H9 (cell line): ENCODE results near the gene DLAT. TPM values are rescaled to one million over a fixed set of nuclear protein-coding genes. Genes with fewer than 3 reads are reported as not detected.

Experiments
- DNase-seq: peaks from one replicate; pipeline ENCODE4 v3.0.0-alpha.2; 2017
- H2AFZ ChIP-seq: one replicate; pipeline ENCODE4 v1.6.1; 2013; ENCODE audit warnings: mild to moderate bottlenecking, low read length, control low read depth, moderate library complexity
- H2AK5ac ChIP-seq: 2 replicates; pipeline ENCODE4 v1.6.1; 2013; ENCODE audit warnings: low read length, control low read depth, mixed read lengths; ENCODE audit not compliant: insufficient read length
- H2BK120ac ChIP-seq: one replicate; pipeline ENCODE4 v1.6.1; 2013; ENCODE audit warnings: low read depth, mild to moderate bottlenecking, low read length, control low read depth, inconsistent platforms; ENCODE audit not compliant: poor library complexity, severe bottlenecking
- H2BK12ac ChIP-seq: 2 replicates; pipeline ENCODE4 v1.6.1; 2013; ENCODE audit warnings: low read length, control low read depth, mixed read lengths, low read depth; ENCODE audit not compliant: insufficient read length
- H2BK15ac ChIP-seq: 2 replicates; pipeline ENCODE4 v1.6.1; 2013; ENCODE audit warnings: low read depth, low read length, control low read depth
- H2BK20ac ChIP-seq: one replicate; pipeline ENCODE4 v1.6.1; 2013; ENCODE audit warnings: low read depth, mild to moderate bottlenecking, low read length, control low read depth, inconsistent platforms; ENCODE audit not compliant: poor library complexity, severe bottlenecking
- H2BK5ac ChIP-seq: 2 replicates; pipeline ENCODE4 v1.6.1; 2013; ENCODE audit warnings: low read length, control low read depth, mixed read lengths; ENCODE audit not compliant: insufficient read length
- H3K14ac ChIP-seq: 2 replicates; pipeline ENCODE4 v1.6.1; 2013; ENCODE audit warnings: low read length, control low read depth; ENCODE audit not compliant: insufficient read depth
- H3K18ac ChIP-seq: 2 replicates; pipeline ENCODE4 v1.6.1; 2013; ENCODE audit warnings: low read depth, mild to moderate bottlenecking, mixed read lengths, low read length, control low read depth; ENCODE audit not compliant: insufficient read length
- H3K23ac ChIP-seq: 2 replicates; pipeline ENCODE4 v1.6.1; 2013; ENCODE audit warnings: low read length, control low read depth, mixed read lengths, low read depth; ENCODE audit not compliant: insufficient read length
- H3K23me2 ChIP-seq: 2 replicates; pipeline ENCODE4 v1.6.1; 2013; ENCODE audit warnings: low read depth, mild to moderate bottlenecking, mixed read lengths, low read length, control low read depth; ENCODE audit not compliant: insufficient read length, poor library complexity, severe bottlenecking
- H3K27ac ChIP-seq: 2 replicates; pipeline ENCODE4 v1.5.1; 2013; ENCODE audit warnings: low read length, control low read depth, mixed read lengths, low read depth; ENCODE audit not compliant: insufficient read length
- H3K27me3 ChIP-seq: 2 replicates; pipeline ENCODE4 v1.6.1; 2013; ENCODE audit warnings: low read length, control low read depth, inconsistent platforms; ENCODE audit not compliant: insufficient read depth
- H3K4ac ChIP-seq: 2 replicates; pipeline ENCODE4 v1.6.1; 2013; ENCODE audit warnings: low read depth, mild to moderate bottlenecking, control low read depth, inconsistent platforms, low read length, moderate library complexity
- H3K4me1 ChIP-seq: 2 replicates; pipeline ENCODE4 v1.6.1; 2013; ENCODE audit warnings: low read length, control low read depth, inconsistent platforms; ENCODE audit not compliant: insufficient read depth
- H3K4me2 ChIP-seq: 2 replicates; pipeline ENCODE4 v1.6.1; 2013; ENCODE audit warnings: low read length, control low read depth, mixed read lengths; ENCODE audit not compliant: insufficient read length, insufficient read depth
- H3K56ac ChIP-seq: 2 replicates; pipeline ENCODE4 v1.6.1; 2013; ENCODE audit warnings: low read depth, mild to moderate bottlenecking, mixed read lengths, low read length, control low read depth; ENCODE audit not compliant: insufficient read length
- H3K79me1 ChIP-seq: 2 replicates; pipeline ENCODE4 v1.6.1; 2013; ENCODE audit warnings: low read depth, mild to moderate bottlenecking, moderate library complexity, low read length, control low read depth, inconsistent platforms; ENCODE audit not compliant: insufficient read depth, poor library complexity, severe bottlenecking
- H3K79me2 ChIP-seq: 2 replicates; pipeline ENCODE4 v1.6.1; 2013; ENCODE audit warnings: low read length, control low read depth, inconsistent platforms; ENCODE audit not compliant: insufficient read depth
- H3K9ac ChIP-seq: 2 replicates; pipeline ENCODE4 v1.6.1; 2013; ENCODE audit warnings: low read length, control low read depth, mixed read lengths; ENCODE audit not compliant: insufficient read length; ENCODE audit errors: extremely low read depth
- H3K9me3 ChIP-seq: one replicate; pipeline ENCODE4 v1.6.1; 2013; ENCODE audit warnings: low read depth, low read length, inconsistent platforms; ENCODE audit not compliant: control insufficient read depth
- H3T11ph ChIP-seq: one replicate; pipeline ENCODE4 v1.6.1; 2013; ENCODE audit warnings: mild to moderate bottlenecking, low read length, control low read depth, inconsistent platforms
- H4K20me1 ChIP-seq: one replicate; pipeline ENCODE4 v1.6.1; 2013; ENCODE audit not compliant: control insufficient read depth, insufficient read length, insufficient read depth
- H4K5ac ChIP-seq: 2 replicates; pipeline ENCODE4 v1.6.1; 2013; ENCODE audit warnings: low read depth, mild to moderate bottlenecking, mixed read lengths, low read length, control low read depth; ENCODE audit not compliant: insufficient read length
- H4K8ac ChIP-seq: replicated peaks from 2 replicates; pipeline ENCODE4 v1.6.1; 2013; ENCODE audit warnings: low read length, control low read depth, mixed read lengths, low read depth; ENCODE audit not compliant: insufficient read length
- H4K91ac ChIP-seq: 2 replicates; pipeline ENCODE4 v1.6.1; 2013; ENCODE audit warnings: low read depth, mild to moderate bottlenecking, moderate library complexity, mixed read lengths, low read length, control low read depth; ENCODE audit not compliant: insufficient read length
- H3K27ac Mint-ChIP-seq, 3 experiments: 2 replicates in 2 of 3; 3 replicates in 1 of 3; pipeline ENCODE4 v1.8.0; 2020 to 2021; ENCODE audit warnings: mixed read lengths in 3 of 3, mild to moderate bottlenecking in 1 of 3, moderate library complexity in 1 of 3
- H3K27me3 Mint-ChIP-seq: 2 replicates; pipeline ENCODE4 v1.8.0; 2021; ENCODE audit warnings: low read depth, mild to moderate bottlenecking, moderate library complexity, mixed read lengths
- H3K36me3 Mint-ChIP-seq, 3 experiments: 2 replicates in 2 of 3; 3 replicates in 1 of 3; pipeline ENCODE4 v1.8.0; 2020 to 2021; ENCODE audit warnings: low read depth in 3 of 3, mixed read lengths in 3 of 3; ENCODE audit not compliant: insufficient read depth in 1 of 3
- H3K4me1 Mint-ChIP-seq, 2 experiments: 2 replicates each; pipeline ENCODE4 v1.8.0; 2020; ENCODE audit warnings: mixed read lengths in 2 of 2
- H3K4me3 Mint-ChIP-seq, 2 experiments: 2 replicates in 1 of 2; 3 replicates in 1 of 2; pipeline ENCODE4 v1.8.0; 2020 to 2021; ENCODE audit warnings: mild to moderate bottlenecking in 2 of 2, mixed read lengths in 2 of 2, moderate library complexity in 1 of 2
- H3K9me3 Mint-ChIP-seq, 2 experiments: 2 replicates in 1 of 2; 3 replicates in 1 of 2; pipeline ENCODE4 v1.8.0; 2020; ENCODE audit warnings: mild to moderate bottlenecking in 2 of 2, mixed read lengths in 2 of 2, moderate library complexity in 1 of 2
- CTCF ChIP-seq: fragments of 200-600 bp; sonication (generic); conservative IDR thresholded peaks from 3 replicates; pipeline ENCODE4 v1.8.0; 2021; ENCODE audit warnings: antibody characterized with exemption, mild to moderate bottlenecking
- whole genome bisulfite sequencing: extraction: QIAGEN DNeasy Blood & Tissue Kit; methylation state at CpG from one replicate; pipeline ENCODE4 v1.1.7; 2013; ENCODE audit warnings: missing lambda C conversion rate, low lambda C conversion rate, mixed read lengths; ENCODE audit not compliant: insufficient read length; ENCODE audit errors: extremely low coverage; 5-methylcytosine and 5-hydroxymethylcytosine counted together
- total RNA-seq: library from RNA; stranded (reverse); gene quantifications from 2 replicates; pipeline ENCODE4 v1.2.1, GENCODE V29; 2021

DLAT gene
- total RNA-seq, 1 experiment from 2014 or later, result 58.4 TPM

GRCh38 chr11:112019066-112019465 is 6.1 kb upstream of the DLAT start:
- H3K56ac ChIP-seq, result no peak overlapping the region
- H3K23ac ChIP-seq, result no peak overlapping the region
- no peak overlapping the region for H3K18ac ChIP-seq
- no peak overlapping the region for H3K9ac ChIP-seq
- no peaks in the 10 kb centered on the region for H3K79me2 ChIP-seq
- Mint-ChIP-seq H3K9me3 (no peaks in the 10 kb centered on the region), H3K27ac (no peak overlapping the region), H3K4me3 (no peak overlapping the region), H3K36me3 (peaks cover 0 to 19% (median 5%) of the 10 kb centered on the region in 3 experiments; a peak in 3 of 7 replicates), H3K4me1 (peaks cover 2 to 6% of the 10 kb centered on the region in 2 experiments), H3K27me3 (no peaks in the 10 kb centered on the region)
- no peak overlapping the region for H3K14ac ChIP-seq
- H3K27ac ChIP-seq, result no peak overlapping the region
- no peak overlapping the region for H2BK120ac ChIP-seq
- no peak for TF ChIP-seq CTCF
- no peaks in the 10 kb centered on the region for H4K20me1 ChIP-seq
- H3T11ph ChIP-seq, result no peak overlapping the region
- no peak overlapping the region for H4K8ac ChIP-seq
- no peak overlapping the region for H2BK5ac ChIP-seq
- no peak overlapping the region for H2BK15ac ChIP-seq
- H3K79me1 ChIP-seq, result no peaks in the 10 kb centered on the region
- H2AFZ ChIP-seq, result no peak overlapping the region
- no peak overlapping the region for H2BK20ac ChIP-seq
- no peak overlapping the region for H2BK12ac ChIP-seq
- H4K5ac ChIP-seq, result no peak overlapping the region
- H3K4me1 ChIP-seq, result no peaks in the 10 kb centered on the region
- H3K9me3 ChIP-seq, result no peaks in the 10 kb centered on the region
- no peak for DNase-seq
- no peaks in the 10 kb centered on the region for H3K23me2 ChIP-seq
- H4K91ac ChIP-seq, result no peak overlapping the region
- no CpG with 5 or more reads among the region's 5 CpGs for WGBS
- H2AK5ac ChIP-seq, result no peak overlapping the region
- no peaks in the 10 kb centered on the region for H3K27me3 ChIP-seq
- H3K4me2 ChIP-seq, result no peak overlapping the region
- no peak overlapping the region for H3K4ac ChIP-seq
